ENCODE results near the gene KRTAP5-6. TPM values are rescaled to one million over a fixed set of nuclear protein-coding genes. Genes with fewer than 3 reads are reported as not detected.
"Not testable (repeated sequence)": the region's sequence is repeated elsewhere in the genome, so short reads cannot be mapped to it uniquely, and the experiment has no call there.

The KRTAP5-6 gene
- total RNA-seq, 4 donors from 2014 or later = not detected

GRCh38 chr11:1667121-1667850 is 29.7 kb upstream of the KRTAP5-6 start:
- no peak overlapping the region for H3K27ac ChIP-seq
- no peaks in the 10 kb centered on the region for H3K36me3 ChIP-seq
- peaks cover 32% of the 10 kb centered on the region for H3K27me3 ChIP-seq
- intact Hi-C loops (cut with DNase I; ENCODE audit: low total_unique reads) = no loop called here
- WGBS, 2 donors (ENCODE audit: low coverage in 1 of 2) = 82% methylated on average over 23 of the region's 24 CpGs; no CpG with 5 or more reads in 1 of the 2 donors
- no peak overlapping the region for H3K4me3 ChIP-seq
- no peaks in the 10 kb centered on the region for H3K9me3 ChIP-seq
- no peaks in the 10 kb centered on the region for H3K4me1 ChIP-seq
- no peak for DNase-seq
- in situ Hi-C loops (cut with MboI; ENCODE audit: low pct_ligation_motif_present in 1 of 4, low pct_unique_long_range_greater_than_20kb in 1 of 4, low sequenced_read_pairs in 3 of 4) = no loop called here
- TF ChIP-seq CTCF (IDR thresholded peaks at IDR 0.05) (no peak), EP300 (IDR thresholded peaks at IDR 0.05; ENCODE audit: low read depth) (no peak), POLR2A (IDR thresholded peaks at IDR 0.05) (no peak), POLR2AphosphoS5 (IDR thresholded peaks at IDR 0.05) (no peak)

GRCh38 chr11:1667906-1668305 is 29.1 kb upstream of the KRTAP5-6 start:
- H3K27ac ChIP-seq = no peak overlapping the region
- no peaks in the 10 kb centered on the region for H3K4me1 ChIP-seq
- H3K4me3 ChIP-seq = no peak overlapping the region
- DNase-seq = no peak
- no peaks in the 10 kb centered on the region for H3K9me3 ChIP-seq
- TF ChIP-seq CTCF (IDR thresholded peaks at IDR 0.05) = no peak
- TF ChIP-seq EP300 (IDR thresholded peaks at IDR 0.05; ENCODE audit: low read depth) = no peak
- no peak for TF ChIP-seq POLR2A (IDR thresholded peaks at IDR 0.05)
- no peak for TF ChIP-seq POLR2AphosphoS5 (IDR thresholded peaks at IDR 0.05)
- intact Hi-C loops (cut with DNase I; ENCODE audit: low total_unique reads) = no loop called here
- in situ Hi-C loops (cut with MboI; ENCODE audit: low pct_ligation_motif_present in 1 of 4, low pct_unique_long_range_greater_than_20kb in 1 of 4, low sequenced_read_pairs in 3 of 4) = no loop called here
- H3K27me3 ChIP-seq = peaks cover 38% of the 10 kb centered on the region
- WGBS, 2 donors (ENCODE audit: low coverage in 1 of 2) = 56 to 57% methylated on average over 4 to 16 of the region's 16 CpGs
- H3K36me3 ChIP-seq = no peaks in the 10 kb centered on the region

GRCh38 chr11:1668911-1669473 is 28.0 kb upstream of the KRTAP5-6 start:
- Histone ChIP-seq H3K4me3 (no peak overlapping the region), H3K27ac (no peak overlapping the region), H3K9me3 (no peaks in the 10 kb centered on the region), H3K36me3 (no peaks in the 10 kb centered on the region), H3K27me3 (peaks cover 49% of the 10 kb centered on the region), H3K4me1 (no peaks in the 10 kb centered on the region)
- no peak for TF ChIP-seq POLR2A (IDR thresholded peaks at IDR 0.05)
- no peak for TF ChIP-seq EP300 (IDR thresholded peaks at IDR 0.05; ENCODE audit: low read depth)
- intact Hi-C loops (cut with DNase I; ENCODE audit: low total_unique reads) (no loop called here), in situ Hi-C loops (cut with MboI; ENCODE audit: low pct_ligation_motif_present in 1 of 4, low pct_unique_long_range_greater_than_20kb in 1 of 4, low sequenced_read_pairs in 3 of 4) (no loop called here)
- DNase-seq = no peak
- 23 to 25% methylated on average over 8 to 13 of the region's 13 CpGs for WGBS, 2 donors (ENCODE audit: low coverage in 1 of 2)

- WGBS, 2 donors (ENCODE audit: low coverage in 1 of 2) = 71 to 85% methylated on average over 5 to 17 of the region's 21 CpGs
- intact Hi-C loops (cut with DNase I; ENCODE audit: low total_unique reads) (no loop called here), in situ Hi-C loops (cut with MboI; ENCODE audit: low pct_ligation_motif_present in 1 of 4, low pct_unique_long_range_greater_than_20kb in 1 of 4, low sequenced_read_pairs in 3 of 4) (no loop called here)
- Histone ChIP-seq H3K4me3 (no peak overlapping the region), H3K4me1 (no peaks in the 10 kb centered on the region), H3K9me3 (no peaks in the 10 kb centered on the region), H3K27ac (no peak overlapping the region), H3K27me3 (peaks cover 56% of the 10 kb centered on the region), H3K36me3 (no peaks in the 10 kb centered on the region)
- no peak for DNase-seq
- TF ChIP-seq POLR2A (IDR thresholded peaks at IDR 0.05) = no peak
- no peak for TF ChIP-seq POLR2AphosphoS5 (IDR thresholded peaks at IDR 0.05)
- no peak for TF ChIP-seq CTCF (IDR thresholded peaks at IDR 0.05)
- no peak for TF ChIP-seq EP300 (IDR thresholded peaks at IDR 0.05; ENCODE audit: low read depth)
These were observed 27.3 kb upstream of the KRTAP5-6 start for GRCh38 chr11:1669546-1670218.

- in situ Hi-C loops (cut with MboI; ENCODE audit: low pct_ligation_motif_present in 1 of 4, low pct_unique_long_range_greater_than_20kb in 1 of 4, low sequenced_read_pairs in 3 of 4); H3K27ac ChIP-seq; H3K9me3 ChIP-seq; H3K36me3 ChIP-seq; H3K4me1 ChIP-seq; intact Hi-C loops (cut with DNase I; ENCODE audit: low total_unique reads); H3K4me3 ChIP-seq; DNase-seq: not testable (repeated sequence)
- H3K27me3 ChIP-seq = peaks cover 64% of the 10 kb centered on the region
- WGBS, 2 donors (ENCODE audit: low coverage in 1 of 2) = 87% methylated on average over 1 of the region's 1 CpG; no CpG with 5 or more reads in 1 of the 2 donors
These were observed 26.5 kb upstream of the KRTAP5-6 start for GRCh38 chr11:1670457-1670856.
